Effector memory CD4-positive, alpha-beta T cell (primary cell): ENCODE results near the gene AMMECR1.

Experiments used
- DNase-seq, 3 donors: peaks; one replicate each; pipeline ENCODE4 v3.0.0-alpha.2; 2020
- H3K27ac ChIP-seq: 2 replicates; pipeline ENCODE4 v1.7.0; 2013; ENCODE audit warnings: mild to moderate bottlenecking, low read length, moderate library complexity; ENCODE audit not compliant: insufficient read depth, poor library complexity, severe bottlenecking
- H3K27me3 ChIP-seq: replicated peaks from 2 replicates; pipeline ENCODE4 v1.7.0; 2013; ENCODE audit warnings: mild to moderate bottlenecking, low read length; ENCODE audit not compliant: insufficient read depth, control insufficient read depth, poor library complexity, severe bottlenecking
- H3K36me3 ChIP-seq: 2 replicates; pipeline ENCODE4 v1.7.0; 2013; ENCODE audit warnings: mild to moderate bottlenecking, low read length, moderate library complexity; ENCODE audit not compliant: control insufficient read depth, insufficient read depth
- H3K4me1 ChIP-seq: 2 replicates; pipeline ENCODE4 v1.7.0; 2013; ENCODE audit warnings: low read length, mild to moderate bottlenecking; ENCODE audit not compliant: control insufficient read depth, insufficient read depth, poor library complexity, severe bottlenecking
- H3K4me3 ChIP-seq: 2 replicates; pipeline ENCODE4 v1.7.0; 2013; ENCODE audit warnings: low read length, low read depth, mild to moderate bottlenecking; ENCODE audit not compliant: insufficient read depth, poor library complexity, severe bottlenecking
- H3K9me3 ChIP-seq: 2 replicates; pipeline ENCODE4 v1.7.0; 2013; ENCODE audit warnings: mild to moderate bottlenecking, low read length, moderate library complexity; ENCODE audit not compliant: control insufficient read depth

The AMMECR1 gene

GRCh38 chrX:110293658-110294057, 24.2 kb downstream of the AMMECR1 start:
- no peak overlapping the region for H3K4me3 ChIP-seq
- no peaks in the 10 kb centered on the region for H3K27me3 ChIP-seq
- no peaks in the 10 kb centered on the region for H3K9me3 ChIP-seq
- DNase-seq, result no peak
- no peaks in the 10 kb centered on the region for H3K4me1 ChIP-seq
- H3K27ac ChIP-seq, result no peak overlapping the region
- no peaks in the 10 kb centered on the region for H3K36me3 ChIP-seq

- no peaks in the 10 kb centered on the region for H3K27me3 ChIP-seq
- no peak overlapping the region for H3K27ac ChIP-seq
- H3K4me1 ChIP-seq, result no peaks in the 10 kb centered on the region
- DNase-seq, result no peak
- H3K9me3 ChIP-seq, result no peaks in the 10 kb centered on the region
- H3K4me3 ChIP-seq, result no peak overlapping the region
- no peaks in the 10 kb centered on the region for H3K36me3 ChIP-seq
Measured at GRCh38 chrX:110287605-110288004, 30.3 kb downstream of the AMMECR1 start.

- Histone ChIP-seq H3K4me1 (no peaks in the 10 kb centered on the region), H3K27ac (no peak overlapping the region)
- no peak for DNase-seq
Measured at GRCh38 chrX:110286106-110286505, 31.8 kb downstream of the AMMECR1 start.

GRCh38 chrX:110284159-110284558, 33.7 kb downstream of the AMMECR1 start:
- no peak overlapping the region for H3K4me3 ChIP-seq
- no peak for DNase-seq
- H3K27me3 ChIP-seq, result no peaks in the 10 kb centered on the region
- H3K9me3 ChIP-seq, result no peaks in the 10 kb centered on the region
- no peaks in the 10 kb centered on the region for H3K4me1 ChIP-seq
- H3K36me3 ChIP-seq, result no peaks in the 10 kb centered on the region
- H3K27ac ChIP-seq, result no peak overlapping the region

More at GRCh38 chrX:110286106-110286505, 31.8 kb downstream of the AMMECR1 start:
- Histone ChIP-seq H3K27me3 (no peaks in the 10 kb centered on the region), H3K36me3 (no peaks in the 10 kb centered on the region), H3K9me3 (no peaks in the 10 kb centered on the region), H3K4me3 (no peak overlapping the region)

- Histone ChIP-seq H3K4me3 (no peak overlapping the region), H3K9me3 (no peaks in the 10 kb centered on the region), H3K27ac (no peak overlapping the region), H3K36me3 (no peaks in the 10 kb centered on the region), H3K27me3 (no peaks in the 10 kb centered on the region), H3K4me1 (no peaks in the 10 kb centered on the region)
- no peak for DNase-seq
Measured at GRCh38 chrX:110282922-110283321, 35.0 kb downstream of the AMMECR1 start.

- Histone ChIP-seq H3K4me3 (no peak overlapping the region), H3K9me3 (no peaks in the 10 kb centered on the region), H3K4me1 (no peaks in the 10 kb centered on the region), H3K27ac (no peak overlapping the region), H3K36me3 (no peaks in the 10 kb centered on the region), H3K27me3 (no peaks in the 10 kb centered on the region)
- DNase-seq, result no peak
Measured at GRCh38 chrX:110281377-110281776, 36.5 kb downstream of the AMMECR1 start.

GRCh38 chrX:110280954-110281353, 36.9 kb downstream of the AMMECR1 start:
- DNase-seq, result no peak
- H3K27ac ChIP-seq, result no peak overlapping the region

GRCh38 chrX:110277609-110278008, 40.3 kb downstream of the AMMECR1 start:
- no peak for DNase-seq
- H3K4me1 ChIP-seq, result no peaks in the 10 kb centered on the region
- no peak overlapping the region for H3K4me3 ChIP-seq
- H3K27me3 ChIP-seq, result no peaks in the 10 kb centered on the region
- no peaks in the 10 kb centered on the region for H3K36me3 ChIP-seq
- H3K27ac ChIP-seq, result no peak overlapping the region
- H3K9me3 ChIP-seq, result no peaks in the 10 kb centered on the region

More at GRCh38 chrX:110280954-110281353, 36.9 kb downstream of the AMMECR1 start:
- no peaks in the 10 kb centered on the region for H3K4me1 ChIP-seq
- no peaks in the 10 kb centered on the region for H3K36me3 ChIP-seq
- H3K9me3 ChIP-seq, result no peaks in the 10 kb centered on the region
- no peaks in the 10 kb centered on the region for H3K27me3 ChIP-seq
- no peak overlapping the region for H3K4me3 ChIP-seq

GRCh38 chrX:110276778-110277177, 41.1 kb downstream of the AMMECR1 start:
- no peak for DNase-seq
- Histone ChIP-seq H3K4me1 (no peaks in the 10 kb centered on the region), H3K36me3 (no peaks in the 10 kb centered on the region), H3K4me3 (no peak overlapping the region), H3K9me3 (no peaks in the 10 kb centered on the region), H3K27ac (no peak overlapping the region), H3K27me3 (no peaks in the 10 kb centered on the region)

- Histone ChIP-seq H3K9me3 (no peaks in the 10 kb centered on the region), H3K4me3 (no peak overlapping the region), H3K27me3 (no peaks in the 10 kb centered on the region), H3K4me1 (peaks cover 7% of the 10 kb centered on the region), H3K27ac (peak overlapping the region; percentile 18), H3K36me3 (no peaks in the 10 kb centered on the region)
- DNase-seq, result no peak
Measured at GRCh38 chrX:110268886-110269285, 49.0 kb downstream of the AMMECR1 start.

GRCh38 chrX:110268395-110268794, 49.5 kb downstream of the AMMECR1 start:
- H3K9me3 ChIP-seq, result no peaks in the 10 kb centered on the region
- H3K4me1 ChIP-seq, result peaks cover 7% of the 10 kb centered on the region
- H3K36me3 ChIP-seq, result no peaks in the 10 kb centered on the region
- no peaks in the 10 kb centered on the region for H3K27me3 ChIP-seq
- peak overlapping the region; percentile 33 for H3K27ac ChIP-seq
- no peak for DNase-seq
- H3K4me3 ChIP-seq, result no peak overlapping the region
